GM18511 (cell line): ENCODE results near the gene CCDC146.
"Not testable (repeated sequence)": the region's sequence is repeated elsewhere in the genome, so short reads cannot be mapped to it uniquely, and the experiment has no call there.

Source experiments
- ATAC-seq: cut with Tn5 transposase; IDR thresholded peaks from one replicate; pipeline ENCODE4 v1.9.1; 2021; ENCODE audit warnings: mild to moderate bottlenecking, moderate library complexity; ENCODE audit not compliant: unreplicated experiment

CCDC146 gene

DNA sequence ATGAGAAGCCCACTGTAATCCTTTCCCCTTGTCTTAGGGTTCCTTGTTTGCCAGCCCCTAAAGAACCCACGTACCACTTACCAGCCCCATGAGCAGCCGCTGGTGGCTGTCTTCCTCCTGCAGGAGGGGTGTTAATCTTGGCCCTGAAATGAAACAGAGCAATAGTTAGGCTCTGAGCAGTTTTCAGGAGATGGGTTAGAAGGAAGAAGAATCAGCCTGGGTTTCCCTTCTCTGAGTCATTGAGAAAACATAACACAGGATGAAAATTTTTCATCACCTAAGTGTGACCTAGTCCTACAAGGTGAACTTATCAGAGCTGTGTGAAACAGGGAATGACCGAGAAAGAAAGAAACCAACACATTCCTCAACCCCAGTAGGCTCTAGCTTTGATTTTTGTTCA is 203.7 kb downstream of the CCDC146 start:
- ATAC-seq, result no peak

DNA sequence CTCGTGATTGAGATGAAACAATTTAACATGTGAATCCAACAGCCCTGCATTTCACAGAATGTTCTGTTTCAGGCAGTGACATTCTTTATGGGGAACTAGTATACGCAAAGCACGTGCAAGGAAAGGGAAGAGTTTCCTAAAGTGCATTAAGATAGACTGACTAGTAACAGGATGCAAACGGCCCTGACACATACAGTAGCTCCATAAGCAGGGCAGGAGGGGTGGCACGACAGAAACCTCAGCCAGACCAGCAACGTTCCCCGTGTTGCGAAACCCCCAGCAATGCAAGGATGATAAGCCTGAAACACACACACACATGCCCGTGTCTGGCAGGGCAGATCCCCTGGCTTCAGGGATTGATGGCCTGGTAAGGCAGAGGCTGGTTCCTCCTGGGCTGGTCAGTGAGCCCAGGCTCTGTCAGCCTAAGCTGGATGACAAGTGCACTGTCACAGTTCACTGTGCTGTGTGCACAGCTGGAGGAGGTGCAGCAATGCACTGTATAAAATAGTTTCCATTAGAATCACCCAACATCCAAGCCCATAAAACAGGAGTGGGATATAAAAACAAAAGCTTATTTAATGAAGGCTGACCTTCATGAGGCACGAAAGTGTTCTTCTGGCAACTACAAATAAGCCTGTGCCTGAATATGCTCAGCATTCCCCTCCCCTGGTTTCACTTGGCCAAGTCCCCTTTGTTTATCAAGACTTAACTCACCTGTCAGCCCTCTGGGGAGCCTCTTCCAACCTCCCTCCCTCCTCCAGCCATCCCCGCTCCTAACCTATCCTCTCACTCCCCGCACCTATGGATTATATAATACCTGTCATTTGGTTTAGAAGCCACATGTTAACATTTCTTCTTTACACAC is 204.9 kb downstream of the CCDC146 start:
- ATAC-seq, result no peak

GRCh38 chr7:77327932-77328628 is 205.7 kb downstream of the CCDC146 start:
- ATAC-seq, result no peak

- no peak for ATAC-seq
Measured at GRCh38 chr7:77328669-77329068, 206.3 kb downstream of the CCDC146 start.

GRCh38 chr7:77329466-77330168 is 207.2 kb downstream of the CCDC146 start:
- peak; percentile 17 for ATAC-seq

DNA sequence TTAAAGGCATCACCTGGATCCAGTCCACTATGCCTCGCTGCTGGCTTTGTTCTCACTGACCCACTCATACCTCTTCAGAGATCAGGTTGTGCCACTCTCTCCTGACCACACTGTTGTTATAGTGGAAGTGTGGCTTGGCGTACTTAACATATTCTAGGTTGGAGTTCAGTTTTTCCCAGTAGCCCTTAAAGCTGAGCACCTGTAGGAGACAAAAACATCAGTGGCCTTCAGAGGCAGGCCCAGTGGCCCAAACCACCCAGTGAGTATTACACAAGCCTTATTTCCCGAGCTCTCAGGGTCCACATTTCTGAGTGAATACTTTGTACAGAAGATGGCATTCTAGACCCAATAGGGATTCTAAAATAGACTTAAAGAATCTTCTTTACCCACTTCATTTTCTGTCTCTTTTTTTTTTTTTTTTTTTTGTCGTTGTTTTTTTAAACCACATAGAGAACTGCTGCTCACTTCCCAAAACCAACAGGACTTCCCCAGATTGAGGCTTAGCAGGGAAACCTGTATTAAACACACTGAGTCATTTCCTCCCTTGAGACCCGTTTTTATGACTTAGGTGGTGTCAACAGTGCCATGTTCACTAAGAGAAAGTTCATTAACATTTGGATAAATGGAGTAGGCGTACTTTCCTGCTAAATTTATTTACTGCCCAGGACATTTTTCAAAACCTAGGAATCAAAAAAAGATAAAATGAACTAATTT is 207.9 kb downstream of the CCDC146 start:
- ATAC-seq, result peak; percentile 67

DNA sequence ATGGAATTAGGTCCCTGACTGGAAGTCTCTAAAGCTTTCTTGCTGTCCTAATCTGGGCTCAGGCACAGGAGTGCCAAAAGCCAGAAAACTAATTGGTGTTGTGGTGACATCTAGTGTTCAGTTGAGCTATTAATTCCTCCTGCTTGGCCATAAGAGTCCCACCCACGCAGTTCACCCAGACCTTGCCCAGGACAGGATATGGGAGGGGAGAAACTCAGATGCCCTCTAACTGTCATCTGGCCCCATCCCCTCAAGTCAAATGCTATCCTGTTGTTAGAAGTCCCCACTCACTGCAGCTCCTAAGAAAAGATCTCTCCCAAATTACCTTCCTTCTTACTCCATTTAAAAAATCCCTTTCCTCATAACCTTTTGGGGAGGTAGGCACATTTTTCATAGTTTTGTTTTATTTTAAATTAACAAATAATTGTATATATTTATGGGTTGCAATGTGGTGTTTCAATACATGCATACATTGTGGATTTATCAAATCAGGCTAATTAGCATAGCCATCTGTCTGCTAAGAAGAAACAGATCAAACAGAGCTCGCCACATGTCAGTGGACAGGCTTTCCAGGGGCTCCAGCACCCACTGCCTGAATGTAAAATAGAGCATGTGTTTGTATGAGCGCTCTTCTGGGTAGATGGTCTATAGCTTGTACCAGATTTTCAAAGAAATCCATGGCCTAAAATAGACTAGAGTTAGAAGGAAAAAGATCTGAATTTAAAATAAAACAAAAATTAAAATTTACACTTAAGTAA is 209.7 kb downstream of the CCDC146 start:
- peak; percentile 82 for ATAC-seq

GRCh38 chr7:77334039-77334438 is 211.6 kb downstream of the CCDC146 start:
- not testable (repeated sequence) for ATAC-seq

DNA sequence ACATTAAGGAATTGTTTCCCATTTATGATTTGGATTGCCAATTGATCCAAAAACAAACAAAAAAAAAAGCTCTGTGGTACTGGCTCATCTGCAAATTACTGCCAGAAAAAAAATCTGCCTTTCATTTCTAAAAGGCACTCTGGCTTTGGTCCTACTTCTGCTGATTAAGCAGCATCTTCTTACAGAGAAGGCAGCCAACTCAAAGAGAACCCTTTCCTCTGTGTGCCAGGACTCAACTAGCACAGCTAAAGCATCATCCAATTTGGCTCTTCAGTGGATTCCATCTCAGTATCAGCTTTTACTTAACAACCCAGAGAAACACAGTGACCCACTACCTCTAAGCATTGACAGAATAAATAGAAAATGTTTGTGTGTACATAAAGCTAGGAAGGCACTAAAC is 213.2 kb downstream of the CCDC146 start:
- no peak for ATAC-seq

DNA sequence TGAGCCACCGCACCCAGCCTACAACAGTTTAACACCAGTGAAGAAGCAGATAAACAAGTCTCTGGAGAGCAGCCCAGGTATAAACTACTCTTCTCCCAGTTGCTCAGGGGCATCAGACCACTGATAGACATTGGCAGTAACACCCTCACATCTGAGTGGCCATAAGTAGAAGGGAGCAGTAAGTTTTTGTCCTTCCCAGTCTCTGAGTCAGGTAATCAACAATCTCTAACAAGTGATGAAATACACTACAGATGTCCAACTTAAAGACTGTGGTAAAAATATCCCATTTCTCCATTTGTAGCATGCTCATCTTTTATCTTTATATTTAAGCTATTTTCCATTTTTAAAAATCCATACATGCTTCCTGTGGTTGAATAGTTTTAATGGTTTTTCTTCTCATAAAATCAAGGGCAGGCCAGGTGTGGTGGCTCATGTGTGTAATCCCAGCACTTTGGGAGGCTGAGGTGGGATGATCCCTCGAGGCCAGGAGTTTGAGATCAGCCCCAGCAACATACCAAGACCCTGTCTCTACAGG is 215.1 kb downstream of the CCDC146 start:
- ATAC-seq, result no peak

DNA sequence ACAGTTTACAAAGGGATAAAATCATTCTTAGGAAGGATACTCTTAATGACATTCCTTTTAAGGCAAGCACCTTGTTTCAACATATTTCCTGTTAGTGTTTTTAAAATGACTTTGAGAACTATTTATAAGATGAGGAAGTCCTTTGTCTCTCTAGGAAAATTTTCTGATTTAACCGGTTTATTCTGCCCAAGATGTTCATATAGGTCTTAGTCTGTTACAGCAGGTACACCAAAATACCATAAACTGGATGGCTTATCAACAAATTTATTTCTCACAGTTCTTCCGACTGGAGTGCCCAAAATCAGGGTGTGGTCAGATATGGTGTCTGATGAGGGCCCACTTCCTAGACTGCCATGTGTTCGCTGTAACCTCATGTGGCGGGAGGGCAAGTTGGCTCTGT is 215.8 kb downstream of the CCDC146 start:
- no peak for ATAC-seq

DNA sequence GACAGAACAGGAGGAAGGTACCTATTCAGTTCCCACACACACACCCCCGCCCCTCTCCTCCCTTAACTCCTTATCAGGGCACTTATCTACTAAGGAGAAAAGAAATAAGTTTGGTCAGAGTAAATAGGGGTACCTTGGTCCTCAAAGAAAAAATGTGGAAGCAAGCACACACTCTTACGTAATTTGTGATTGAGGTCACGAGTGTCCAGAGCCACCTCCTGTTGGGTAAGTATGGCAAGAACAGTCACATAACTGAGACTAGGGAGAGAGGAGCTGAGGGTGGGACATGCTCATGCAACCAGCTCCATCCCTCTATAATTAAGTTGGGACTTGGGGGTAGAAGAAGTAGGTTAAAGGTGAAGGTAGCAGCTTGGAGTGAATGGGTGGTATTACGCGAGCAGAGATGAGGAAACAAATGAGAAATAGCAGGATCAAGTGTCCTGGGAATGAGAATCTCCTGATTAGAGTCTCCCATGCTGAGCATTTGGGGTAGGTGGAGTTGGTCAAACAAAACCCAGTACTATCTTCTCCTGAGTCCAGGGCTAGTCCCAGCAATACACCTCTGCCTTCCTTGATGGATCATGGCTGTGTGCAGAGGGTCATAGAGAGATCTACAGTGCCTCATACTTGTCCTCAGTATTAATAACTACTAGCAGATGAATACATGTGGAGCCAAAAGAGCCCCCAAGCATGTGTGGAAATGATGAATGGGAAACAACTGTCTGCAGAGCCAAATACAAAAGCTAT is 216.6 kb downstream of the CCDC146 start:
- ATAC-seq, result no peak

- no peak for ATAC-seq
Measured at GRCh38 chr7:77339726-77340125, 217.3 kb downstream of the CCDC146 start.
